Aorta (tissue), 4 donors: ENCODE measurements around the gene PCDHGA3. TPM values are rescaled to one million over a fixed set of nuclear protein-coding genes. Genes with fewer than 3 reads are reported as not detected.

Source experiments
- polyA plus RNA-seq, 2 donors: library from polyadenylated mRNA; stranded (reverse); fragments of 200-250 nt; gene quantifications; one replicate each; pipeline ENCODE4 v1.2.3, GENCODE V29; 2013
- total RNA-seq, 2 donors: library from RNA; stranded (reverse); fragmentation: NEBNext Ultra II Directional; extraction: Animal tissue kit (Norgen Biotek cat#: 25700); gene quantifications; one replicate each; pipeline ENCODE4 v1.2.1, GENCODE V29; 2021
- donor health status: healthy with polysubstance abuse.
- donor health status: Bipolar disorder and iron deficiency.
- donor health status: DM: no; HTN: no; CAD: no.
- donor health status: DM: yes; HTN: yes; CAD: no.

Gene PCDHGA3
- total and polyA plus RNA-seq, 4 donors = 0.50 to 7.4 (median 3.3) TPM

Other genes starting within 250 kb of the PCDHGA3 start
Only the 30 nearest of the 38 such genes appear.
- 1 to 10 TPM; 3.0 to 3.8 TPM for gene PCDHB9, start 156.7 kb upstream of the PCDHGA3 start, total RNA-seq
- gene PCDHB9, start 156.7 kb upstream of the PCDHGA3 start, polyA plus RNA-seq = 1 to 10 TPM in 1 of 2 donors, under 1 TPM in 1; 0.25 to 2.1 TPM
- 1 to 10 TPM; 3.6 to 7.7 TPM for gene PCDHB10, start 151.5 kb upstream of the PCDHGA3 start, total RNA-seq
- 1 to 10 TPM in 1 of 2 donors, under 1 TPM in 1; 0.25 to 4.5 TPM for gene PCDHB10, start 151.5 kb upstream of the PCDHGA3 start, polyA plus RNA-seq
- gene PCDHB11, start 144.2 kb upstream of the PCDHGA3 start, total RNA-seq = 10 to 100 TPM in 1 of 2 donors, 1 to 10 TPM in 1; 8.1 to 15.3 TPM
- 1 to 10 TPM; 2.9 to 4.7 TPM for gene PCDHB11, start 144.2 kb upstream of the PCDHGA3 start, polyA plus RNA-seq
- 1 to 10 TPM; 5.7 to 6.7 TPM for gene PCDHB12, start 135.1 kb upstream of the PCDHGA3 start, total RNA-seq
- 1 to 10 TPM in 1 of 2 donors, under 1 TPM in 1; 0.75 to 2.9 TPM for gene PCDHB12, start 135.1 kb upstream of the PCDHGA3 start, polyA plus RNA-seq
- gene PCDHB13, start 129.9 kb upstream of the PCDHGA3 start, total RNA-seq = 1 to 10 TPM; 4.2 to 6.7 TPM
- 1 to 10 TPM in 1 of 2 donors, under 1 TPM in 1; 0.75 to 1.3 TPM for gene PCDHB13, start 129.9 kb upstream of the PCDHGA3 start, polyA plus RNA-seq
- gene PCDHB14, start 120.5 kb upstream of the PCDHGA3 start, total RNA-seq = 10 to 100 TPM in 1 of 2 donors, 1 to 10 TPM in 1; 7.5 to 10.1 TPM
- gene PCDHB14, start 120.5 kb upstream of the PCDHGA3 start, polyA plus RNA-seq = 1 to 10 TPM; 1.0 to 5.0 TPM
- gene PCDHB15, start 98.4 kb upstream of the PCDHGA3 start, total RNA-seq = 10 to 100 TPM in 1 of 2 donors, 1 to 10 TPM in 1; 8.7 to 10.9 TPM
- 10 to 100 TPM in 1 of 2 donors, 1 to 10 TPM in 1; 4.4 to 12.1 TPM for gene PCDHB15, start 98.4 kb upstream of the PCDHGA3 start, polyA plus RNA-seq
- gene SLC25A2, start 39.8 kb upstream of the PCDHGA3 start, total RNA-seq = 1 to 10 TPM in 1 of 2 donors, under 1 TPM in 1; 0.69 to 1.1 TPM
- gene SLC25A2, start 39.8 kb upstream of the PCDHGA3 start, polyA plus RNA-seq = not detected
- 10 to 100 TPM; 59.8 to 79.1 TPM for gene TAF7, start 23.0 kb upstream of the PCDHGA3 start, total RNA-seq
- 10 to 100 TPM; 53.5 to 65.3 TPM for gene TAF7, start 23.0 kb upstream of the PCDHGA3 start, polyA plus RNA-seq
- 1 to 10 TPM in 1 of 2 donors, under 1 TPM in 1; 0.91 to 1.6 TPM for gene PCDHGA1, start 13.3 kb upstream of the PCDHGA3 start, total RNA-seq
- 1 to 10 TPM in 1 of 2 donors, not detected in 1; 1.0 TPM for gene PCDHGA1, start 13.3 kb upstream of the PCDHGA3 start, polyA plus RNA-seq
- gene PCDHGA2, start 5.1 kb upstream of the PCDHGA3 start, total RNA-seq = 10 to 100 TPM in 1 of 2 donors, 1 to 10 TPM in 1; 6.2 to 10.6 TPM
- 1 to 10 TPM in 1 of 2 donors, under 1 TPM in 1; 0.75 to 4.2 TPM for gene PCDHGA2, start 5.1 kb upstream of the PCDHGA3 start, polyA plus RNA-seq
- 1 to 10 TPM; 3.5 to 6.5 TPM for gene PCDHGB1, start 6.3 kb downstream of the PCDHGA3 start, total RNA-seq
- gene PCDHGB1, start 6.3 kb downstream of the PCDHGA3 start, polyA plus RNA-seq = under 1 TPM; 0.75 to 0.92 TPM
- 10 to 100 TPM in 1 of 2 donors, 1 to 10 TPM in 1; 7.1 to 10.2 TPM for gene PCDHGA4, start 11.2 kb downstream of the PCDHGA3 start, total RNA-seq
- 1 to 10 TPM; 1.3 to 2.0 TPM for gene PCDHGA4, start 11.2 kb downstream of the PCDHGA3 start, polyA plus RNA-seq
- gene PCDHGB2, start 16.2 kb downstream of the PCDHGA3 start, total RNA-seq = 10 to 100 TPM in 1 of 2 donors, 1 to 10 TPM in 1; 6.5 to 11.7 TPM
- gene PCDHGB2, start 16.2 kb downstream of the PCDHGA3 start, polyA plus RNA-seq = 1 to 10 TPM in 1 of 2 donors, under 1 TPM in 1; 0.38 to 1.1 TPM
- 10 to 100 TPM in 1 of 2 donors, 1 to 10 TPM in 1; 7.5 to 11.5 TPM for gene PCDHGA5, start 20.3 kb downstream of the PCDHGA3 start, total RNA-seq
- gene PCDHGA5, start 20.3 kb downstream of the PCDHGA3 start, polyA plus RNA-seq = 1 to 10 TPM in 1 of 2 donors, under 1 TPM in 1; 0.25 to 1.4 TPM
- 1 to 10 TPM; 7.4 to 9.7 TPM for gene PCDHGB3, start 26.4 kb downstream of the PCDHGA3 start, total RNA-seq
- gene PCDHGB3, start 26.4 kb downstream of the PCDHGA3 start, polyA plus RNA-seq = under 1 TPM in 1 of 2 donors, not detected in 1; 0.82 TPM
- 10 to 100 TPM in 1 of 2 donors, 1 to 10 TPM in 1; 8.8 to 12.0 TPM for gene PCDHGA6, start 30.1 kb downstream of the PCDHGA3 start, total RNA-seq
- gene PCDHGA6, start 30.1 kb downstream of the PCDHGA3 start, polyA plus RNA-seq = 1 to 10 TPM in 1 of 2 donors, under 1 TPM in 1; 0.38 to 4.0 TPM
- gene PCDHGA7, start 38.9 kb downstream of the PCDHGA3 start, total RNA-seq = 1 to 10 TPM; 6.4 to 8.0 TPM
- gene PCDHGA7, start 38.9 kb downstream of the PCDHGA3 start, polyA plus RNA-seq = 1 to 10 TPM in 1 of 2 donors, not detected in 1; 2.1 TPM
- gene PCDHGB4, start 43.9 kb downstream of the PCDHGA3 start, total RNA-seq = 10 to 100 TPM in 1 of 2 donors, 1 to 10 TPM in 1; 7.3 to 10.1 TPM
- 1 to 10 TPM in 1 of 2 donors, under 1 TPM in 1; 0.50 to 2.7 TPM for gene PCDHGB4, start 43.9 kb downstream of the PCDHGA3 start, polyA plus RNA-seq
- gene PCDHGA8, start 48.8 kb downstream of the PCDHGA3 start, total RNA-seq = 1 to 10 TPM; 3.0 to 6.8 TPM
- under 1 TPM; 0.13 to 0.54 TPM for gene PCDHGA8, start 48.8 kb downstream of the PCDHGA3 start, polyA plus RNA-seq
- 10 to 100 TPM; 11.7 to 18.2 TPM for gene PCDHGB5, start 54.1 kb downstream of the PCDHGA3 start, total RNA-seq
- 1 to 10 TPM; 2.0 to 5.0 TPM for gene PCDHGB5, start 54.1 kb downstream of the PCDHGA3 start, polyA plus RNA-seq
- 10 to 100 TPM in 1 of 2 donors, 1 to 10 TPM in 1; 8.2 to 13.2 TPM for gene PCDHGA9, start 58.9 kb downstream of the PCDHGA3 start, total RNA-seq
- 1 to 10 TPM in 1 of 2 donors, under 1 TPM in 1; 0.75 to 1.4 TPM for gene PCDHGA9, start 58.9 kb downstream of the PCDHGA3 start, polyA plus RNA-seq
- gene PCDHGB6, start 64.2 kb downstream of the PCDHGA3 start, total RNA-seq = 10 to 100 TPM in 1 of 2 donors, 1 to 10 TPM in 1; 9.5 to 14.6 TPM
- 1 to 10 TPM in 1 of 2 donors, under 1 TPM in 1; 0.38 to 2.4 TPM for gene PCDHGB6, start 64.2 kb downstream of the PCDHGA3 start, polyA plus RNA-seq
- gene PCDHGA10, start 69.2 kb downstream of the PCDHGA3 start, total RNA-seq = 10 to 100 TPM in 1 of 2 donors, 1 to 10 TPM in 1; 6.1 to 11.4 TPM
- gene PCDHGA10, start 69.2 kb downstream of the PCDHGA3 start, polyA plus RNA-seq = 1 to 10 TPM in 1 of 2 donors, under 1 TPM in 1; 0.61 to 1.1 TPM
- gene PCDHGB7, start 73.8 kb downstream of the PCDHGA3 start, total RNA-seq = 10 to 100 TPM; 12.7 to 24.7 TPM
- gene PCDHGB7, start 73.8 kb downstream of the PCDHGA3 start, polyA plus RNA-seq = 1 to 10 TPM; 2.1 to 3.8 TPM
- gene PCDHGA11, start 77.2 kb downstream of the PCDHGA3 start, total RNA-seq = 1 to 10 TPM; 7.1 to 9.2 TPM
- under 1 TPM; 0.50 to 0.72 TPM for gene PCDHGA11, start 77.2 kb downstream of the PCDHGA3 start, polyA plus RNA-seq
- gene PCDHGA12, start 86.7 kb downstream of the PCDHGA3 start, total RNA-seq = 10 to 100 TPM in 1 of 2 donors, 1 to 10 TPM in 1; 7.9 to 18.8 TPM
- 1 to 10 TPM in 1 of 2 donors, under 1 TPM in 1; 0.75 to 2.5 TPM for gene PCDHGA12, start 86.7 kb downstream of the PCDHGA3 start, polyA plus RNA-seq
- 100 to 1,000 TPM in 1 of 2 donors, 10 to 100 TPM in 1; 67.3 to 116 TPM for gene PCDHGC3, start 132.1 kb downstream of the PCDHGA3 start, total RNA-seq
- gene PCDHGC3, start 132.1 kb downstream of the PCDHGA3 start, polyA plus RNA-seq = 10 to 100 TPM; 23.9 to 99.0 TPM
- gene PCDHGC4, start 141.2 kb downstream of the PCDHGA3 start, total RNA-seq = 1 to 10 TPM; 2.8 to 6.1 TPM
- gene PCDHGC4, start 141.2 kb downstream of the PCDHGA3 start, polyA plus RNA-seq = under 1 TPM; 0.05 to 0.38 TPM
- 1 to 10 TPM; 2.8 to 6.3 TPM for gene PCDHGC5, start 145.3 kb downstream of the PCDHGA3 start, total RNA-seq
- under 1 TPM; 0.25 to 0.84 TPM for gene PCDHGC5, start 145.3 kb downstream of the PCDHGA3 start, polyA plus RNA-seq